Neuronal stem cell (in vitro differentiated cells): ENCODE results near the gene ARL17B.
"Not testable (repeated sequence)": the region's sequence is repeated elsewhere in the genome, so short reads cannot be mapped to it uniquely, and the experiment has no call there.

Source experiments
- DNase-seq: peaks from one replicate; pipeline ENCODE4 v3.0.0-alpha.2; 2013; ENCODE audit warnings: low spot score
- H2AFZ ChIP-seq: one replicate; pipeline ENCODE4 v1.6.1; 2013; ENCODE audit warnings: mild to moderate bottlenecking, low read length, inconsistent platforms
- H2AK5ac ChIP-seq: 2 replicates; pipeline ENCODE4 v1.6.1; 2013; ENCODE audit warnings: low read depth, mild to moderate bottlenecking, inconsistent platforms, low read length, moderate library complexity, mixed read lengths
- H2BK120ac ChIP-seq: 2 replicates; pipeline ENCODE4 v1.6.1; 2013; ENCODE audit warnings: low read depth, mild to moderate bottlenecking, inconsistent platforms, low read length, moderate library complexity, mixed read lengths
- H2BK12ac ChIP-seq: one replicate; pipeline ENCODE4 v1.6.1; 2013; ENCODE audit warnings: low read length, inconsistent platforms
- H2BK15ac ChIP-seq: 2 replicates; pipeline ENCODE4 v1.6.1; 2013; ENCODE audit warnings: mild to moderate bottlenecking, low read length, inconsistent platforms, mixed read lengths
- H2BK5ac ChIP-seq: one replicate; pipeline ENCODE4 v1.6.1; 2013; ENCODE audit warnings: inconsistent platforms, mild to moderate bottlenecking, low read length, moderate library complexity
- H3K14ac ChIP-seq: one replicate; pipeline ENCODE4 v1.6.1; 2013; ENCODE audit warnings: low read length, inconsistent platforms
- H3K18ac ChIP-seq: 2 replicates; pipeline ENCODE4 v1.6.1; 2013; ENCODE audit warnings: low read length, inconsistent platforms
- H3K23ac ChIP-seq: 2 replicates; pipeline ENCODE4 v1.6.1; 2013; ENCODE audit warnings: low read depth, mild to moderate bottlenecking, mixed read lengths, low read length, inconsistent platforms; ENCODE audit not compliant: poor library complexity
- H3K27ac ChIP-seq: replicated peaks from 3 replicates; pipeline ENCODE4 v1.5.1; 2013; ENCODE audit warnings: low read length, inconsistent platforms
- H3K27me3 ChIP-seq, 3 experiments: 2 replicates each; pipeline ENCODE4 v1.6.1; 2013; ENCODE audit warnings: low read length in 3 of 3, mild to moderate bottlenecking in 2 of 3, inconsistent platforms in 1 of 3, low read depth in 1 of 3, mixed read lengths in 1 of 3, moderate library complexity in 1 of 3; ENCODE audit not compliant: control insufficient read depth in 3 of 3, insufficient read depth in 3 of 3
- H3K36me3 ChIP-seq, 2 donors: replicated peaks in 1 of 2; 2 replicates each; pipeline ENCODE4 v1.6.1; 2013; ENCODE audit warnings: low read length in 2 of 2; ENCODE audit not compliant: control insufficient read depth in 2 of 2, insufficient read depth in 2 of 2
- H3K4ac ChIP-seq: 2 replicates; pipeline ENCODE4 v1.6.1; 2013; ENCODE audit warnings: inconsistent platforms, mild to moderate bottlenecking, low read length, moderate library complexity
- H3K4me1 ChIP-seq, 2 donors: 1 replicate in 1 of 2; 2 replicates in 1 of 2; pipeline ENCODE4 v1.6.1; 2013; ENCODE audit warnings: low read length in 2 of 2, low read depth in 1 of 2; ENCODE audit not compliant: control insufficient read depth in 2 of 2, insufficient read depth in 1 of 2
- H3K4me2 ChIP-seq: one replicate; pipeline ENCODE4 v1.6.1; 2013; ENCODE audit warnings: mild to moderate bottlenecking, low read length, inconsistent platforms; ENCODE audit not compliant: insufficient read depth, poor library complexity, severe bottlenecking
- H3K4me3 ChIP-seq, 2 donors: 2 replicates each; pipeline ENCODE4 v1.5.1; 2013; ENCODE audit warnings: low read length in 2 of 2, mild to moderate bottlenecking in 2 of 2, inconsistent platforms in 1 of 2, moderate library complexity in 1 of 2
- H3K79me1 ChIP-seq: one replicate; pipeline ENCODE4 v1.6.1; 2013; ENCODE audit warnings: low read depth, mild to moderate bottlenecking, inconsistent platforms, low read length, moderate library complexity
- H3K9ac ChIP-seq: one replicate; pipeline ENCODE4 v1.6.1; 2013; ENCODE audit warnings: mild to moderate bottlenecking, low read depth, low read length, inconsistent platforms; ENCODE audit not compliant: poor library complexity
- H3K9me3 ChIP-seq, 2 donors: replicated peaks in 1 of 2; 2 replicates each; pipeline versions ENCODE3 to v1.6.1; 2013; ENCODE audit warnings: low read length in 2 of 2, mild to moderate bottlenecking in 2 of 2, inconsistent platforms in 1 of 2, low read depth in 1 of 2, mixed read lengths in 1 of 2, moderate library complexity in 1 of 2; ENCODE audit not compliant: control insufficient read depth in 2 of 2, insufficient read depth in 1 of 2
- H4K8ac ChIP-seq: one replicate; pipeline ENCODE4 v1.6.1; 2013; ENCODE audit warnings: low read depth, mild to moderate bottlenecking, inconsistent platforms, low read length, moderate library complexity
- H4K91ac ChIP-seq: one replicate; pipeline ENCODE4 v1.6.1; 2013; ENCODE audit warnings: low read length, low read depth, mild to moderate bottlenecking, inconsistent platforms; ENCODE audit not compliant: poor library complexity
- WGBS, 2 donors: extraction: QIAGEN DNeasy Blood & Tissue Kit; methylation state at CpG; one replicate each; pipeline ENCODE4 v1.1.7; 2013; ENCODE audit warnings: missing lambda C conversion rate in 2 of 2, mixed read lengths in 1 of 2; ENCODE audit not compliant: insufficient read length in 2 of 2, insufficient replicate concordance in 1 of 2; ENCODE audit errors: extremely low coverage in 2 of 2; 5-methylcytosine and 5-hydroxymethylcytosine counted together

ARL17B gene

GRCh38 chr17:46400543-46400942, 39.0 kb upstream of the ARL17B start:
- H3K9me3 ChIP-seq, H3K4me1 ChIP-seq, H3K79me1 ChIP-seq, H3K27me3 ChIP-seq, H3K4ac ChIP-seq, H3K14ac ChIP-seq, H4K91ac ChIP-seq, H2BK12ac ChIP-seq, H3K23ac ChIP-seq, H3K27ac ChIP-seq, H3K4me3 ChIP-seq, H3K18ac ChIP-seq, H4K8ac ChIP-seq, H2AFZ ChIP-seq, H3K9ac ChIP-seq, DNase-seq, H2AK5ac ChIP-seq, H3K4me2 ChIP-seq, H2BK120ac ChIP-seq, H2BK5ac ChIP-seq, H3K36me3 ChIP-seq, H2BK15ac ChIP-seq: not testable (repeated sequence)
- WGBS, 2 donors = no CpG with 5 or more reads among the region's 3 CpGs

DNA sequence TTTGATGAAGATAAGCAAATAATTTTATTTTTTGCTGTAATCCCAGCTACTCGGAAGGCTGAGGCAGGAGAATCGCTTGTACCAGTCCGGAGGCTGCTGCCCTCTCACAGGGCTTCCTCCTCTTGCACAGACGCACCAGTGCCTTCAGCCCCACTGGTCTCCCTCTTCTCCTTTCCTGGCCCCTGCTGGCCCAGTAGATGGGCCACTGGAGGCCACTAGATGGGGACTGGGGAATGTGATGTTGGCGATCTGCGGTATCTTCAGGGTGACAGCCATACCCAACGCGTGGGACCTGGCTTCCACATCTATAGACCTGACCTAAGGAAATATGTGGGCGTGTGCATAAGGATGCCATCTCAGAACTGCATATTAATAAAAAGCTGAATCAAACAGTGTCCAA, 38.4 kb upstream of the ARL17B start:
- not testable (repeated sequence) for H2BK120ac ChIP-seq, H3K4me2 ChIP-seq, H2AFZ ChIP-seq, H3K27me3 ChIP-seq, DNase-seq, H4K8ac ChIP-seq, H2BK5ac ChIP-seq, H3K9ac ChIP-seq, H3K36me3 ChIP-seq, H3K4me3 ChIP-seq, H3K23ac ChIP-seq, H2AK5ac ChIP-seq, H3K27ac ChIP-seq, H3K18ac ChIP-seq, H3K9me3 ChIP-seq, H2BK12ac ChIP-seq, H3K4ac ChIP-seq, H4K91ac ChIP-seq, H3K14ac ChIP-seq, H3K79me1 ChIP-seq, H3K4me1 ChIP-seq, H2BK15ac ChIP-seq
- no CpG with 5 or more reads among the region's 9 CpGs for WGBS, 2 donors

GRCh38 chr17:46396292-46396691, 34.7 kb upstream of the ARL17B start:
- not testable (repeated sequence) for H2BK15ac ChIP-seq, H3K79me1 ChIP-seq, H4K8ac ChIP-seq, H2AFZ ChIP-seq, H4K91ac ChIP-seq, H2BK120ac ChIP-seq, H3K9me3 ChIP-seq, H3K23ac ChIP-seq, H3K36me3 ChIP-seq, H3K4me3 ChIP-seq, H3K27ac ChIP-seq, H3K4me1 ChIP-seq, H2BK12ac ChIP-seq, H3K18ac ChIP-seq, H2BK5ac ChIP-seq, H3K14ac ChIP-seq, H3K9ac ChIP-seq, DNase-seq, H2AK5ac ChIP-seq, H3K4me2 ChIP-seq, H3K27me3 ChIP-seq, H3K4ac ChIP-seq
- WGBS, 2 donors = no CpG with 5 or more reads among the region's 2 CpGs

GRCh38 chr17:46393702-46394101, 32.1 kb upstream of the ARL17B start:
- H3K9ac ChIP-seq, H2BK15ac ChIP-seq, H3K27ac ChIP-seq, H3K4me1 ChIP-seq, H3K9me3 ChIP-seq, H3K14ac ChIP-seq, H3K4me2 ChIP-seq, H3K23ac ChIP-seq, H2BK12ac ChIP-seq, H3K79me1 ChIP-seq, H4K8ac ChIP-seq, H4K91ac ChIP-seq, H2AK5ac ChIP-seq, H2AFZ ChIP-seq, H2BK120ac ChIP-seq, H3K36me3 ChIP-seq, H3K27me3 ChIP-seq, H3K4ac ChIP-seq, H3K18ac ChIP-seq, H2BK5ac ChIP-seq, DNase-seq, H3K4me3 ChIP-seq: not testable (repeated sequence)
- WGBS, 2 donors = no CpG with 5 or more reads among the region's 2 CpGs
